Transverse colon (tissue), 4 donors: ENCODE data around the gene C11orf21. TPM values are rescaled to one million over a fixed set of nuclear protein-coding genes. Genes with fewer than 3 reads are reported as not detected.

Experiments used
- DNase-seq: peaks from one replicate; pipeline ENCODE4 v3.0.0-alpha.2; 2019
- H3K27ac ChIP-seq, 4 donors: fragments of 200-600 bp; sonication (generic); 2 replicates each; pipeline ENCODE4 v1.5.1; 2016 to 2018; ENCODE audit warnings: inconsistent platforms in 4 of 4
- H3K27me3 ChIP-seq: fragments of 200-600 bp; sonication (generic); 2 replicates; pipeline ENCODE4 v1.5.1; 2017; ENCODE audit warnings: inconsistent platforms
- H3K36me3 ChIP-seq, 4 donors: fragments of 200-600 bp; sonication (generic); 2 replicates each; pipeline ENCODE4 v1.5.1; 2017 to 2019; ENCODE audit warnings: inconsistent platforms in 4 of 4
- H3K4me1 ChIP-seq, 4 donors: fragments of 200-600 bp; sonication (generic); 2 replicates each; pipeline ENCODE4 v1.5.1; 2017 to 2020; ENCODE audit warnings: inconsistent platforms in 4 of 4
- H3K4me3 ChIP-seq, 4 donors: fragments of 200-600 bp; sonication (generic); 1 replicate in 1 of 4; 2 replicates in 3 of 4; pipeline versions ENCODE4 v1.5.1 to v1.6.1; 2017 to 2019; ENCODE audit warnings: inconsistent platforms in 4 of 4
- H3K9me3 ChIP-seq, 2 donors: fragments of 200-600 bp; sonication (generic); 2 replicates each; pipeline ENCODE4 v1.5.1; 2017 to 2019; ENCODE audit warnings: inconsistent platforms in 2 of 2
- CTCF ChIP-seq, 5 experiments: fragments of 200-600 bp in 3 of 5; fragments of 450-650 bp in 2 of 5; sonication (generic) in 3 of 5; IDR thresholded peaks; 1 replicate in 2 of 5; 2 replicates in 3 of 5; pipeline ENCODE4 v1.5.1; 2016 to 2017; ENCODE audit warnings: antibody characterized with exemption in 5 of 5, inconsistent platforms in 3 of 5, mild to moderate bottlenecking in 2 of 5, moderate library complexity in 1 of 5
- EP300 ChIP-seq: sonication (generic); formaldehyde crosslinking; IDR thresholded peaks from one replicate; pipeline ENCODE4 v1.6.1; 2017; ENCODE audit warnings: antibody characterized with exemption, low read depth
- POLR2A ChIP-seq: fragments of 450-650 bp; IDR thresholded peaks from one replicate; pipeline ENCODE4 v1.6.1; 2016; ENCODE audit warnings: antibody characterized with exemption, mild to moderate bottlenecking, moderate library complexity
- POLR2AphosphoS5 ChIP-seq, 3 donors: sonication (generic); formaldehyde crosslinking; IDR thresholded peaks; one replicate each; pipeline ENCODE4 v1.6.1; 2016; ENCODE audit warnings: antibody characterized with exemption in 3 of 3
- WGBS, 2 donors: methylation state at CpG; one replicate each; pipeline ENCODE4 v1.1.5; 2018; ENCODE audit warnings: low coverage in 1 of 2; 5-methylcytosine and 5-hydroxymethylcytosine counted together
- in situ Hi-C, 4 donors: fragments of 200-750 bp; cut with MboI; loops; one replicate each; pipeline versions ENCODE4 v1.15.0 to v1.15.1; 2017; ENCODE audit warnings: low sequenced_read_pairs in 3 of 4, low pct_ligation_motif_present in 1 of 4, low pct_unique_long_range_greater_than_20kb in 1 of 4
- intact Hi-C: fragments of 100-400 bp; cut with DNase I; formaldehyde crosslinking; loops from one replicate; pipeline ENCODE4 v1.15.1; 2023; ENCODE audit warnings: low total_unique reads
- total RNA-seq, 4 donors: library from RNA; depleted of rRNA; stranded (reverse); fragments of >200 nt; gene quantifications; one replicate each; pipeline ENCODE4 v1.1.0, GENCODE V29; 2016

C11orf21 gene
- total RNA-seq, 4 donors from 2014 or later, result 0.27 TPM; not detected in 3

DNA sequence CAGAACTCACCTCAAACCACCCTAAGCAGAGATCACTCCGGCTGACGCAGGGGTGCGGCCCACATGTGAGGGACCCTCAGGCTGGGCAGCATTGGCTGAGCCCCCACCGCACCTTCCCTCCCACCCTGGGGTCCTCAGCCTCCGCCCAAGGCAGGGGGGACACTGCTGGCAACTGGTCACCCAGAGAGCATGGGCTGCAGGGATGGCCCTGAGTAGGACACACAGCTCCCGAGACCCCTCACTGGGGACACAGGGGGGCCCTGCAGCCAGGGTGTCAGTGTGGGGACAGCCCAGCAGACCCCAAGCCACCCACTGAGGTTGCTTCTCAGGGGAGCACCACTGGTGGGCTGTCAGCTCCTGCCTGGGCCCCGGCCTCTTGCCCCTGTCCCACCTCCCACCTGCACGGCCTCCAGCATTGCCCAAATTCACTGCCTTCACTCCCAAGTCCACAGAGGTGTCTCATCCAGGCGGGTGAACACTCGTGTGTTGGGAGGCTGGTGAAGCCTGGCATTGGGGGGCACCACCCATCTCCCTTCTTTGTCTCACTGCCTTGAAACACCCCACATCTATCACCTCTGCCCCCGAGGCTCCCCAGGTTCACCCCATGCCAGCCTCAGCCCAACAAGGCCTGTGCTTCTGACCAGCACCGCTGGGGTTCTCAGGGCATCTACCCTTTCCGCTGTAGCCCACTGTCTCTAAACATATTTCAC lies 4.7 kb downstream of the C11orf21 start:
- no peaks in the 10 kb centered on the region for H3K4me1 ChIP-seq
- H3K9me3 ChIP-seq, result no peaks in the 10 kb centered on the region
- no peak overlapping the region for H3K4me3 ChIP-seq
- intact Hi-C loops (loop anchor here (5.0 kb wide), 1 partner anchor 100 kb away; no protein-coding TSS in a partner anchor), in situ Hi-C loops (loop anchor here in 3 of 4 donors (10.0 to 25.0 kb wide), 4 partner anchors 92 to 128 kb away; no protein-coding TSS in a partner anchor)
- no peaks in the 10 kb centered on the region for H3K36me3 ChIP-seq
- no peak for TF ChIP-seq POLR2A
- no peak for TF ChIP-seq EP300
- TF ChIP-seq POLR2AphosphoS5 (IDR thresholded peaks at IDR 0.05), result no peak
- no peak for TF ChIP-seq CTCF (IDR thresholded peaks at IDR 0.05)
- no peak overlapping the region for H3K27ac ChIP-seq
- no peaks in the 10 kb centered on the region for H3K27me3 ChIP-seq
- DNase-seq, result no peak
- 93% methylated on average over 12 of the region's 13 CpGs; no CpG with 5 or more reads in 1 of the 2 donors for WGBS, 2 donors

DNA sequence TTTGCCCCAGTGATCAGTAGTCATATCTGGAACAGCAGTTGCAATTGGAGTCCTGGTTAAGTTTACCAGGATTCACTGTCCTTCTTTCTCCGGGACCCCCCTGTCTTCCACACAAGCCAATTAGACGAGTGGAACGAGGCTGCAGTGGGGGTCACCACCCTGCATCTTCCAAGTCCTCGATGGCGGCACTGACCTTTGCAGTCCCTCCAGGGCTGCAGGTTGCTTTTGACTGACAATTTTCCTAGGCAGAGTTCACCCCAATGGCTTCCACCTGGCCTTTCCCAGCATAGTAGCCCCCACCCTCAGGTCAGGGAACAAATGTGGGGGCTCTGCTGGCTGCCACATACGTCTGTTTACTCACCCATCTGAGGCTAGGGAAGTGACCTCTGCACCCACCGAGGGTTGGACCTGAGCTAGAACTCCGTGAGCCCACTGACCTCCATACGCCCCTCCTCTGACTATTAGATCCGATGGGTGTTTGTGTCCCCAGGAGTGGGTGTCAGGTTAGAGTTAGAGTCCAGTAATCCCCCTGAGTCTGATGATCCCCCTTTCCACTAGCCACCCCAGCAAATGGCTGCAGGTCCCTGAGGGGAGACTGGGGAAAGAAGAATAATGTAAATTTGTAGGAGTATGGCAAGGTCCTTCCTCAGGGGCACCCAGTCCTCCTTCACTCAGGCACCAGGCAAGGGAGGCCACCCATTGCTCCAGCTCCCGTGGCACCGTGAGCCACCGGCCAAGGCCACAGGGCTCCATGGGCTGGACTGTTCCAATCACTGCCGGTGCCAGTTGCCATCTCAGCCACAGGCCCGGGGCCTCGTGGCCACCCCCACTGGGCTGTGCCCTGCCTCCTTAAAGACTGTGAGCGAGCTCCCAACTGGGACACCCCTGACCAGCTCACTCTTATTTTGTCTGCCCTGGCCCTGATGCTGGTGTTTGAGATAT lies 5.5 kb downstream of the C11orf21 start:
- no peak overlapping the region for H3K4me3 ChIP-seq
- TF ChIP-seq POLR2AphosphoS5 (IDR thresholded peaks at IDR 0.05) (no peak), CTCF (IDR thresholded peaks at IDR 0.05) (no peak), EP300 (no peak), POLR2A (no peak)
- no peak for DNase-seq
- H3K27ac ChIP-seq, result no peak overlapping the region
- intact Hi-C loops, result loop anchor here (5.0 kb wide), 1 partner anchor 99 kb away; no protein-coding TSS in a partner anchor
- 83 to 100% methylated on average over 3 to 17 of the region's 17 CpGs for WGBS, 2 donors
- H3K27me3 ChIP-seq, result no peaks in the 10 kb centered on the region
- in situ Hi-C loops, result loop anchor here in 3 of 4 donors (10.0 to 25.0 kb wide), 4 partner anchors 91 to 129 kb away; no protein-coding TSS in a partner anchor
- H3K36me3 ChIP-seq, result no peaks in the 10 kb centered on the region
- H3K9me3 ChIP-seq, result no peaks in the 10 kb centered on the region
- H3K4me1 ChIP-seq, result no peaks in the 10 kb centered on the region

DNA sequence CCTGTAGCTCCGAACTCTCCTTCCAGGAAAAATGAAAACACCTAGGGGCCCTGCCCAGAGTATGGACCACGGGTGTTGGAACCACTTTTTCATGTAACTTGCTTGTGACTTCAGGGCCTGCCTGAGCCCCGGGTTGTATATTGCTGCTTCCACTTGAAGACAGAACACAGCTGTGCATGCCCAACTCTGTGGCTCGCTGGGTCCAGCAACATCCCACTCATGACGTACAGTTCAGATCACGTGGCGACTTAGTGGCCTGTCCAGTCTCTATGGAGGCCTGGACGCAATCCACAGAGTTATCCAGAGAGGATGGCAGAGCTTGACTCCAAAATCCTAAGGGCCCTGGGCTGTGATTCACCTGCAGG lies 6.8 kb downstream of the C11orf21 start:
- Histone ChIP-seq H3K36me3 (no peaks in the 10 kb centered on the region), H3K4me1 (no peaks in the 10 kb centered on the region), H3K27me3 (peaks cover 7% of the 10 kb centered on the region), H3K4me3 (no peak overlapping the region), H3K9me3 (no peaks in the 10 kb centered on the region), H3K27ac (no peak overlapping the region)
- no peak for DNase-seq
- no peak for TF ChIP-seq POLR2A
- no peak for TF ChIP-seq EP300
- no peak for TF ChIP-seq POLR2AphosphoS5 (IDR thresholded peaks at IDR 0.05)
- TF ChIP-seq CTCF (IDR thresholded peaks at IDR 0.05), result no peak
- in situ Hi-C loops, result loop anchor here in 3 of 4 donors (10.0 to 25.0 kb wide), 4 partner anchors 90 to 130 kb away; no protein-coding TSS in a partner anchor
- intact Hi-C loops, result loop anchor here (5.0 kb wide), 1 partner anchor 98 kb away; no protein-coding TSS in a partner anchor
- 72% methylated on average over 8 of the region's 8 CpGs; no CpG with 5 or more reads in 1 of the 2 donors for WGBS, 2 donors
